Globus pallidus (tissue), 1 donor: ENCODE results near the gene NALCN.
A peak's percentile ranks its signal among the peaks of the same experiment; 100 is the strongest.

Experiments used
- DNase-seq: peaks from one replicate; pipeline ENCODE4 v3.0.0-alpha.2; 2015; ENCODE audit warnings: low spot score

NALCN gene

DNA sequence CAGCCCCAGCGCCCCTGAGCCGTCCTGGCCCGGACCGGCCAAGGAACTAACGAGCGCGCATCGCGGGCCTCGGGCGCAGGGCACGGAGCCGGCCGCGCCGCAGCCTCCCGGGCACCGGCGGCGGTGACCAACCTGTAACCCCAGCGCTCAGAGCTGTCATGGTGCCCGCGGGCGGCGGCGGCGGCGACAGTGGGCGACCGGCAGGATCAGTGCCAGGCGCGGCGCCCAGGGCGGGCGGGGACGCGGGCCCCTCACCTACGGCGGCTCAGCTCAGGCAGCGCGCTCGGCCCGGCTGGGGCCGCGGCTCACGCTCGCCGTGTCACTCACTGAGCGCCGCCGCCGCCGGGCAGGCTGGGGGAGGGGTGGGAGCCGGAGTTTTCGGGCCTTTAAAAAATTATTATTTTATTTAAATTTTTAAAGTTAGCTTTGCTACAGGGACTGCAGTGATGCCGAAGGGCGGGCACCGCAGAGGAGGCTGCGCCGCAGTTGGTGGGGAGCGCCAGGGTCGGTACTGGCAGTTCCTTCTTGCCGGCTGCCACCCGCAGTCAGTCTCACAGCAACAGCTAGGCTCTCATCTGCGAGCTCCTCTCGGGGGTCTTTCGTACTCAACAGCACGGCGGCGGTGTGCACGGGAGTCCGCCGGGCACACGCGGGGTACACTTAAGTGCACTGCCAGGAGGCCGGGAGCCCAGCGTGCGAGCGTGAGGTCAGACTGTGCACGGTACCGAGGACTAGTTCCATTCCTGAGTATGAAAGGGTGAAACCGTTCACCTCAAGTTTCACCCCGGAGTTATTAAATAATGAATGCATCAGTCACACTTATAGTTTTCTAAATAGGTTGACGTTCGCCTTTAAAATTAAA lies at the start of gene NALCN:
Gene NALCN (minus strand): TSS at position 328 of the 862 bp plus-strand sequence. CDS start 17,382 bp downstream, outside the sequence.
- peak; percentile 59 for DNase-seq

DNA sequence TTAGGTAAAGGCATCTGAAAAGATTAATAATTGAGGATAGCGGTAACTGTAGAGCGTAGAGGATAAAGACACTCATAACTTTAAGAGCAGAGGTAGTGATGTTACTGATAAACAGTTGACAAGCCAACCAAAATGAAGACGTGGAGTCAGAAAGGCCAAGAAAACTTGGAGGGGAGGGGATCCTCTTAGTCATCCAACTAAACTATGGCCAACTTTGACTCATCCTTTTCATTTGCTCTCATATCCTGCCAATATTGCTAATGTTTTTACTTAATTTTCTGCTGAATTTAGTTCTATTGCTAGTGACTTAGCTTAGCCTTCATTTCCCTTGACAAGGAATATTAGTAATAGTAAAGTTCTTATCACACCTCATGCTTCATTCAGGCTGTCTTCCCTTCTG lies 49.6 kb upstream of the NALCN start:
- DNase-seq = no peak

- no peak for DNase-seq
Measured at GRCh38 chr13:101457176-101457575, 40.9 kb upstream of the NALCN start.

DNA sequence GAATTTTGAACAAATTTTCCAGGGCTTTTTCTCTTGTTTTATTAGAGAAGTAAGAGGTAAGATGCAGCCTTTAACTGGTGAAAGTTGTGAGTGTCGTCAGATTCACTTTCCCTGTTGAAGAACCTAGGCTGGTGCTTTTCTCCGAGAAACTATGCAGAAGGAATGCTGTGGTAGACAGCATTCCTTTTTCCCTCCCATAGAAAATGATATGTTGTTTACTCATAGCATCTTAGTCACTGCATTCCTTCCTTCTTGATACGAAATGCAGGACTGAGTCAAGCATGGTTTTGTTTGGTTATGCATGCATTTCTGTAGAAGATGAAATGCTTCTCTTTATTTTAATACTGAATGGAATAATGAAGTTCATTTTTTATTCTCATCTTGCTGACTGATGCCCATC lies 39.6 kb upstream of the NALCN start:
- DNase-seq = no peak

DNA sequence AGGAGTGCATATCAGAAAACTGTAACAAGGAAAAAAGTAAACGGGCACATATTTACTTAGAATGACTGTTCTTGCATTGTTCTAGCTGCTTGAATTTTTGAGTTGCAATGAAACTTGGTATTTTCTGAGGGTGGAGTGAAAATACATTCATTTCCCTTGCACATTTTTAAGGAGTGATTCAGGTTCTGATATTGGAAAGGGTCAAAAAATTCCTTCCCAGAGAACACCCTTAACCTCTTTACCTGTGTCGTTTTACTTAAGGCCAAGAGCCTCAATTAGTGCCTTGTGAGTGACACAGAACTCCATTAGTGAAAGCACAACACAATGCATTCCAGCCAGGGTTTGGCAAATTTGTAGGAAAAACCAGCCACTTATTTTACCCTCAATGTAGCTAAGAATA lies 38.5 kb upstream of the NALCN start:
- no peak for DNase-seq

- DNase-seq = no peak
Measured at GRCh38 chr13:101453784-101454201, 37.5 kb upstream of the NALCN start.

DNA sequence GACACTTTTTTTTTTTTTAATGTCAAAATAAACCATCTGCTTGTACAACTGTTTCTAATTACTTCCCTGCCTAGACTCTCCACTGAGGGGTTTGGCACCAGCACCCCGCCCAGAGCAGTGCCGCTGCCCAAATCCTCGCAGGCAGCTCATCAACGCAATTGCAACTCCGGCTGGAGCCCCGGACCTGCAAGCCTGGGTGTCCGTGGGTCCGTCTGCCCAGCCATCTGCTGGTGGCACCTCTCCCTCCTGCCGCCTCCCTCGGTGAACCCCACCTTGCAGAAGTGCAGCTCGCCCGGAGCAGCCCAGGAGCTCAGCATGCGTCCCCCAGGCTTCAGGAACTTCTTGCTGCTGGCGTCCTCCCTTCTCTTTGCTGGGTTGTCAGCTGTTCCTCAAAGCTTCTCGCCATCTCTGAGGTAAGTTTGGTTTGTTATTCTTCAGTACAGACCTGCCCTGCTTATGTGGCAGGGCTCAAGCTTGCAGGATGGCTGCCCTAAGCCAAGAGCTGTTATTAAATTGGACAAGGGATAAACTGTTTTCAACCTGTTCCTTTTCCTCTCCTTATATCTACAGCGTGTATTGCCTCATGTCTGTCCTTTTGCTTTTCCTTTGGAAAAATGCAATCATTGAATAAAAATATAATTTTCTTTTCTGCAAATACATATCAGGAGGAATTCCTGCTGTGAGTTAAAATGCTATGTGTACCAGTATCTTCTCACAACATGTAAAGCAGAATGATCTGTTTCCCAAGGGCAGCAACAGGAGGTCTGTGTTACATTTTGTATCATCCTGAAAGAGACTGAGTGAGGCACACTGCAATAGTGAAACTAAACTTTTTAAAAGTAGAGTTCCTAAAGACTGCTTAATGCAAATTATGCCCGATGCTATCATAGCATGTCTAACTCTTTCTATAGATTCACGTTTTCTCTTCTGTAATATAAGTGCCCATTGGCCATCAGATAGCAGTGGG lies 36.5 kb upstream of the NALCN start, which contains the start of gene ITGBL1:
Gene ITGBL1 (plus strand): TSS at position 157 of the 967 bp plus-strand sequence. CDS start 159 bp downstream, at position 316.
- no peak for DNase-seq

DNA sequence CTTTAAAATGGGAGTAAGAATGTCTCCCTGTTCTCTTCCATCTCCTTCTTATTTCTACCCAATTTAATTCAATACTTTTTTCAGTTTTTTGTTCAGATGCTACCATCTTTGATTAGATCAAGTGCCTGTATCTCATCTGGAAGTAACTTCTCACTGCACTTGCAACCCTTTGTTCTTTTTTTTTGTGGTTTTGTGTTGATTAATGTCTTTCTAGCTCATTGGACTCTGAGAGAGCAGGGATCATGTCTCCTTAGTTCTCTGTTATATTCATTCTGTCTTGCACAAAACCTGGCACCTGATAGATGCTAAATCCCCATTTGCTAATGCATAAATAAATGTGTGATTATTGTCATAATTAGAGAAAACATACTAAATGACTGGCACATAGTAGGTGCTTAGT lies 35.3 kb upstream of the NALCN start:
- DNase-seq = no peak

- DNase-seq = no peak
Measured at GRCh38 chr13:101450749-101451130, 34.4 kb upstream of the NALCN start.

DNA sequence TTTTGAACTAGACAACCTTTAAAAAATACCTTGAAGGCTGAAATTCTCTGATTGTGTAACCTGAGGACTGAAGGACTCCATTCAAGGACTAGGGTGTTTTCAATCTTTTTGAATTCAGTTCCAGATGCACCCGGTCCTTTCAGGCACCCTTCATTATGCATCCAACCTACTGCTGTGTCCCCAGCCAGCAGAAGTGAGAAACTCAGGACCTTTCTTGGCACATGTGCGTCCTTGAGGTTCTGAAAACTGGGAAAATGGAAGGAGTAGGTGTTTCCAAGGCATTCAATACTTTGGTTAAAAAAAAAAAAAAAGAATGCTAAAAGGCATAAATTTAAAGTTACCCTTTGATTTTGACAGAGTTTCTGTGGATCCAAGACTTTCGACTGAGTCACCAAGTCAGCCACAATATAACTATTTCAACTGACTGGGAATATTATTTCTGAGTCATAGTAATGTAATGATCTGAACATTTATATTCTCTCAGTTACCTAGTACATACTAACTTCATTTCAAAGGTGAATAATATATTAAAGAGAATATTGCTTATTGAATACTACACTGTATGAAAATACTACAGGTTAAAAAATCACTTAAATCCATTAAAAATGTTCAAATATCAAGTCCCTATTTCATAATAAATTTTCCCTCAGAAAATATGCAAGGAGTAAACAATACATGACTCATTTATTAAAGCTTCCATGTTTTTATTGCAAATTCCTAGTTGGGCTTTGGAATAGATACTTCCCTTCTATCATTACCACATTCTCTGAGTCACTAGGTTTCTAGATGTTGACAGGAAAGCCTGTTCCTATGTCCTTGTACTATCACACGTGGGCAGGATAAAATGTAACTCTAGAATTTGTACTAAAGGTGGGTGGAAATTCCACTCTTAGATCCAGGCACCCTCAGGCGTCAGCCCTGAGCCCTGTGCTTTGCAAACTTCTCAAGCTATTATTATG lies 33.8 kb upstream of the NALCN start:
- DNase-seq = no peak

GRCh38 chr13:101447852-101448251 lies 31.5 kb upstream of the NALCN start:
- DNase-seq = no peak

- no peak for DNase-seq
Measured at GRCh38 chr13:101434486-101434885, 18.2 kb upstream of the NALCN start.

DNA sequence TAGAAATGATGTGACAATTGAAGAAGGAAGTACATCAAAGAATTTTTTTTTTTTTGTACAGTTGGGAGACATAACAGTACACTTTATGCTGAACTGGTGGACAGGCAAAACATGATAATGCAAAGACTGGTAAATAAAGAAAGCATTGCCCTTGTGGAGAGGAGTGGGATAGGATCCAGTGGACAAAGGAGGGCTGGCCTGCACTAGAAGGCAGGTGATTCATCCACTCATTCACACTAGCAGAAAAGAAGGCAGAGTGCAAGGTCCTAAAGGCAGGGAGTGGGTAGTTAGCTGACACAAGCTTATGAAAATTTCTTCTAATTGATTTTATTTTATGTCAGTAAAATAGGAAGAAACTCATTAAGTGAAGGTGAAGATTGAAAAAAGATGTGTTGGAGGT lies 17.6 kb upstream of the NALCN start:
- no peak for DNase-seq

DNA sequence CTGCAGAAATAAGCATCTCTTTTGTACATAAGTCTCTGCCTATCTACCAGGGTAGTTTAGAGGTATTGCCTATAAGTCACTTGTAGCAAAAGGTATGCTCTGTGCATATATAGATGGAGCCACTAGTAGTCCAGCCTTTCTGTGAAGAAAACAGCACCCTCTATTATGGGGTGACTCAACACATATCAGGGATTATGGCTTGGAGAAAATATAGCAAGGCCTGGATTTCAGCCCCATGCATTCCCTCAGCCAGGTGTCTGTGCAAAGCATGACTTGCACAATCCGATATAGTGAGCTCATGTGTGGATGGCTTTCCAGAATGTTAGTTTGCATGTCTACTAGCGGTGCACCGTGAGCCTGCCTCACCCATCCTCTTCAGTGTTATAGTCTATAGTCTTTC lies 13.4 kb upstream of the NALCN start:
- no peak for DNase-seq

GRCh38 chr13:101425623-101426022 lies 9.3 kb upstream of the NALCN start:
- no peak for DNase-seq

GRCh38 chr13:101425156-101425471 lies 8.8 kb upstream of the NALCN start:
- no peak for DNase-seq

GRCh38 chr13:101424381-101425155 lies 8.3 kb upstream of the NALCN start:
- DNase-seq = peak; percentile 93

DNA sequence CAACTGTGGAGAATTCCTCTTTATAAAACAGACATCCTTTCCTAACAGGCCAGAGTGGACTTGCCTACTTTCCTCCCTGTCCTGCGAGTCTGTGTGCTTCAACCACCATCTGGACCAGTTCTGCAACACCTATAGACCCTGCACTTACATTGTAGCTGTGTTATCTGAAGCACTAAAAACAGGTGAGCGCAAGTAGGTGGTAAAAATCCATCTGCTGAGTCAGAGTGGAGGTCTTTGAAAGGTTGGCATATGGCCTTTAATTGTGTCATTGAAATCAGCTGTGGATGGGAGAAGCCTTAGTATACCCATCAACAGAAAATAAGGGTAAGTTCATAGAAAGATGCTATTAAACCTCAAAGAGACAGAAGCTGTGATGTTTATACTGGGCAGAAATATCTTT lies 7.6 kb upstream of the NALCN start:
- peak; percentile 55 for DNase-seq

DNA sequence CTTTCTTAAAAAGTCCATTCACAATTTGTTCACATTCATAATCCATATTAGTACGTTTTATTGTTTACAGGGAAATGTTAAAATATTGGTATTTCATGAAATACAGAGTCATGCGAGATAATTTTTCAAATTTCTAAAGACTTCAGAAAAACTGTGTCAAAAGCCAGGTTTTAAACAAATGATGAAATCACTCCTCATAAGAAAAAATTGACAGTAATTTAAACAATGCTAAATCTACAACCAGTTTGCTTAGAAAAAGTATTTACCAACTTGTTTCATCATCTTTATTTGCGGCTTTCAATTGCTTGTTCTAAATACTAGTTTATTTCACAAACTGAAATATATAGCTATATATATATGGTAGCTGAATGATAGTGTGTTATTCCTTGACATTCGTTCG lies 1.2 kb upstream of the NALCN start:
- DNase-seq = no peak

DNA sequence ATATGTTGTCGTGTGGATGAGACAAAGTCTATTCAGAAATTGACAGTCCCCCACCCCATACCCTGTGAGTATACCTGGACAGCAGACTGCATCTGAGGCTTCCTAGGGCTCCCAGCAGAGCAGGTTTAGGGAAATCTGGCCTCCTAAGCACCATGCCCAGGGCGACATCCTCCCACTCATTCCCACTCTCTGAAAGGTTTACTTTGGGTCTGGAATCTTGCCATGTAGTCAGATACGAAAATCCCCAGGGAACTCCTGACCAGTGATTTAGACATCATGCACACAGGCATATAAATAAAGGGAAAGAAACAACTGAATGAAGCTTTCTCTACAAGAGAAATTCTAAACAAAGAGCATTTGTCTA lies 717 bp upstream of the NALCN start:
- peak; percentile 48 for DNase-seq
